Gastroesophageal sphincter (tissue), 4 donors: ENCODE data around the gene ZNF714. TPM values are rescaled to one million over a fixed set of nuclear protein-coding genes. Genes with fewer than 3 reads are reported as not detected.

Source experiments
- ATAC-seq: fragments of 150-250 bp; one replicate; pipeline ENCODE4 v1.9.1; 2016; ENCODE audit warnings: mild to moderate bottlenecking, moderate library complexity
- H3K27ac ChIP-seq, 4 donors: fragments of 200-600 bp; sonication (generic) in 3 of 4; 1 replicate in 3 of 4; 2 replicates in 1 of 4; pipeline ENCODE4 v1.5.1; 2016 to 2019
- H3K27me3 ChIP-seq: fragments of 200-600 bp; sonication (generic); one replicate; pipeline ENCODE4 v1.5.1; 2019
- H3K36me3 ChIP-seq, 2 donors: fragments of 200-600 bp; sonication (generic); one replicate each; pipeline ENCODE4 v1.5.1; 2019; ENCODE audit warnings: control low read depth in 1 of 2
- H3K4me1 ChIP-seq, 3 donors: fragments of 200-600 bp; sonication (generic); 1 replicate in 2 of 3; 2 replicates in 1 of 3; pipeline ENCODE4 v1.5.1; 2016 to 2019; ENCODE audit warnings: control low read depth in 2 of 3
- H3K4me3 ChIP-seq, 2 donors: fragments of 200-600 bp; sonication (generic); one replicate each; pipeline ENCODE4 v1.5.1; 2019; ENCODE audit warnings: mild to moderate bottlenecking in 1 of 2, moderate library complexity in 1 of 2
- H3K9me3 ChIP-seq, 3 donors: fragments of 200-600 bp; sonication (generic); one replicate each; pipeline ENCODE4 v1.5.1; 2017 to 2019; ENCODE audit warnings: control low read depth in 2 of 3
- CTCF ChIP-seq, 4 experiments: fragments of 200-600 bp in 2 of 4; fragments of 450-650 bp in 2 of 4; sonication (generic) in 1 of 4; IDR thresholded peaks; one replicate each; pipeline ENCODE4 v1.5.1; 2017 to 2019; ENCODE audit warnings: antibody characterized with exemption in 4 of 4, mild to moderate bottlenecking in 2 of 4, moderate library complexity in 2 of 4
- EP300 ChIP-seq: sonication (generic); formaldehyde crosslinking; IDR thresholded peaks from one replicate; pipeline ENCODE4 v1.6.1; 2017; ENCODE audit warnings: antibody characterized with exemption, mild to moderate bottlenecking
- POLR2A ChIP-seq, 2 donors: fragments of 450-650 bp; IDR thresholded peaks; one replicate each; pipeline ENCODE4 v1.6.1; 2017; ENCODE audit warnings: antibody characterized with exemption in 2 of 2, mild to moderate bottlenecking in 2 of 2, moderate library complexity in 1 of 2
- POLR2AphosphoS5 ChIP-seq: sonication (generic); formaldehyde crosslinking; IDR thresholded peaks from one replicate; pipeline ENCODE4 v1.6.1; 2017; ENCODE audit warnings: antibody characterized with exemption
- WGBS, 2 donors: methylation state at CpG; one replicate each; pipeline ENCODE4 v1.1.5; 2018; ENCODE audit warnings: low coverage in 1 of 2; 5-methylcytosine and 5-hydroxymethylcytosine counted together
- small RNA-seq, 4 donors: library from RNA; depleted of rRNA; stranded (forward); fragments of <200 nt; gene quantifications; one replicate each; pipeline ENCODE3, GENCODE V24; 2016
- total RNA-seq, 4 donors: library from RNA; depleted of rRNA; stranded (reverse); fragments of >200 nt; gene quantifications; one replicate each; pipeline ENCODE4 v1.1.0, GENCODE V29; 2016

Gene ZNF714
- total RNA-seq, 4 donors from 2014 or later, result 2.0 to 4.8 (median 2.5) TPM

GRCh38 chr19:21164541-21164940 is 82.5 kb downstream of the ZNF714 start:
- Histone ChIP-seq H3K27me3 (no peaks in the 10 kb centered on the region), H3K4me3 (no peak overlapping the region), H3K36me3 (peaks cover 0 to 51% of the 10 kb centered on the region in 2 donors), H3K9me3 (no peaks in the 10 kb centered on the region), H3K27ac (no peak overlapping the region), H3K4me1 (no peaks in the 10 kb centered on the region)
- no peak for TF ChIP-seq POLR2A (IDR thresholded peaks at IDR 0.05)
- no peak for TF ChIP-seq CTCF (IDR thresholded peaks at IDR 0.05)
- no peak for TF ChIP-seq EP300
- no peak for TF ChIP-seq POLR2AphosphoS5
- ATAC-seq, result no peak
- 94% methylated on average over 4 of the region's 5 CpGs; no CpG with 5 or more reads in 1 of the 2 donors for WGBS, 2 donors

- H3K4me3 ChIP-seq, result no peak overlapping the region
- no peaks in the 10 kb centered on the region for H3K9me3 ChIP-seq
- no peak overlapping the region for H3K27ac ChIP-seq
- no peak for ATAC-seq
- no peaks in the 10 kb centered on the region for H3K27me3 ChIP-seq
- TF ChIP-seq POLR2A (IDR thresholded peaks at IDR 0.05) (no peak), CTCF (IDR thresholded peaks at IDR 0.05) (no peak), POLR2AphosphoS5 (no peak), EP300 (no peak)
- H3K36me3 ChIP-seq, result peaks cover 0 to 68% of the 10 kb centered on the region in 2 donors
- 76 to 85% methylated on average over 2 of the region's 2 CpGs for WGBS, 2 donors
- H3K4me1 ChIP-seq, result no peaks in the 10 kb centered on the region
Measured at GRCh38 chr19:21166436-21166835, 84.4 kb downstream of the ZNF714 start.

Small RNA genes lying within 50 kb of the gene (small RNA-seq; reads per million reads assigned to genes)
- gene RNA5SP469, result 0 reads per million in 4 donors

Other genes starting within 250 kb of the ZNF714 start
- 10 to 100 TPM in 2 of 4 donors, 1 to 10 TPM in 2; 2.5 to 14.6 (median 8.1) TPM for gene ZNF85, start 159.0 kb upstream of the ZNF714 start, total RNA-seq
- 10 to 100 TPM in 2 of 4 donors, 1 to 10 TPM in 2; 5.8 to 12.7 (median 10.4) TPM for gene ZNF430, start 61.5 kb upstream of the ZNF714 start, total RNA-seq
- 10 to 100 TPM in 2 of 4 donors, 1 to 10 TPM in 2; 6.5 to 12.5 (median 9.9) TPM for gene ZNF431, start 59.8 kb downstream of the ZNF714 start, total RNA-seq
- gene ZNF708, start 247.2 kb downstream of the ZNF714 start, total RNA-seq, result 10 to 100 TPM in 2 of 4 donors, 1 to 10 TPM in 2; 4.8 to 18.4 (median 12.7) TPM